PC-3 (cell line): ENCODE data around the gene PHF24.

Experiments used
- EZH2 ChIP-seq: fragments of 300-600 bp; sonication (generic); IDR thresholded peaks from one replicate; pipeline ENCODE4 v1.6.1; 2017; ENCODE audit warnings: antibody characterized with exemption, mild to moderate bottlenecking, low read length; ENCODE audit not compliant: unreplicated experiment
- EZH2phosphoT487 ChIP-seq: fragments of 300-600 bp; sonication (generic); IDR thresholded peaks from 2 replicates; pipeline ENCODE4 v1.6.1; 2018; ENCODE audit warnings: mild to moderate bottlenecking, antibody characterized with exemption, low read length, borderline replicate concordance
- TF ChIP-seq, protein P1 (sequence below): fragments of 300-600 bp; sonication (generic); conservative IDR thresholded peaks from 2 replicates; pipeline ENCODE4 v1.5.1; 2017; ENCODE audit warnings: antibody characterized with exemption, low read depth, mild to moderate bottlenecking, low read length

DNA sequence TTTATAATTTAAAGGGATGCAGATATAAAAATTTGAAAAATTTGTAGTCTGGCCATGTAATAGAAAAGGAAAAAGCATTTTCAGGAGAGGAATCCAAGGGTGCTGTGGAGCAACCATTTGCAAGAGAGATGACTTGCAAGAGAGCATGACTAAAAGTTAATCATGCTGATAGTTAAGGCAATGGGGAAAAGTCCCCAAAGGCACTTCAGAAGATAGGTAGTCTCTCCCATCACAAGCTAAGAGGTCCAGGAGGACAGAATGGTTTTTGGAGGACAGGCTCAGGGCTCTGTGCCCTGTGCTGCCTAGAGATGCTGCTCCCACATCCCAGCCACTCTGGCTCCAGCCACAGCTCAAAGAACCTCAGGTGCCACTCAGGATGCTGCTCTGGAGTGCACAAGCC, 70.3 kb downstream of the PHF24 start:
- TF ChIP-seq, protein P1, sequence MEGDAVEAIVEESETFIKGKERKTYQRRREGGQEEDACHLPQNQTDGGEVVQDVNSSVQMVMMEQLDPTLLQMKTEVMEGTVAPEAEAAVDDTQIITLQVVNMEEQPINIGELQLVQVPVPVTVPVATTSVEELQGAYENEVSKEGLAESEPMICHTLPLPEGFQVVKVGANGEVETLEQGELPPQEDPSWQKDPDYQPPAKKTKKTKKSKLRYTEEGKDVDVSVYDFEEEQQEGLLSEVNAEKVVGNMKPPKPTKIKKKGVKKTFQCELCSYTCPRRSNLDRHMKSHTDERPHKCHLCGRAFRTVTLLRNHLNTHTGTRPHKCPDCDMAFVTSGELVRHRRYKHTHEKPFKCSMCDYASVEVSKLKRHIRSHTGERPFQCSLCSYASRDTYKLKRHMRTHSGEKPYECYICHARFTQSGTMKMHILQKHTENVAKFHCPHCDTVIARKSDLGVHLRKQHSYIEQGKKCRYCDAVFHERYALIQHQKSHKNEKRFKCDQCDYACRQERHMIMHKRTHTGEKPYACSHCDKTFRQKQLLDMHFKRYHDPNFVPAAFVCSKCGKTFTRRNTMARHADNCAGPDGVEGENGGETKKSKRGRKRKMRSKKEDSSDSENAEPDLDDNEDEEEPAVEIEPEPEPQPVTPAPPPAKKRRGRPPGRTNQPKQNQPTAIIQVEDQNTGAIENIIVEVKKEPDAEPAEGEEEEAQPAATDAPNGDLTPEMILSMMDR = no peak
- no peak for TF ChIP-seq EZH2phosphoT487
- TF ChIP-seq EZH2 = no peak
